MM.1S (cell line): ENCODE results near the gene OR56A3.

Experiments used
- DNase-seq: peaks from one replicate; pipeline ENCODE4 v3.0.0-alpha.2; 2015
- H2AFZ ChIP-seq: fragments of 300-600 bp; sonication (generic); 2 replicates; pipeline ENCODE4 v1.6.0; 2016; ENCODE audit warnings: antibody characterized with exemption, low read length
- H3F3A ChIP-seq: fragments of 300-600 bp; sonication (generic); 2 replicates; pipeline ENCODE4 v1.6.1; 2016; ENCODE audit warnings: mild to moderate bottlenecking, antibody characterized with exemption, low read length, moderate library complexity, mixed read lengths; ENCODE audit not compliant: insufficient read depth
- H3K27ac ChIP-seq: fragments of 300-600 bp; sonication (generic); 2 replicates; pipeline ENCODE4 v1.5.1; 2016; ENCODE audit warnings: mild to moderate bottlenecking, low read length
- H3K27me3 ChIP-seq: fragments of 300-600 bp; sonication (generic); replicated peaks from 2 replicates; pipeline ENCODE4 v1.6.0; 2016; ENCODE audit warnings: low read length; ENCODE audit not compliant: insufficient read depth
- H3K36me3 ChIP-seq: fragments of 300-600 bp; sonication (generic); replicated peaks from 2 replicates; pipeline ENCODE4 v1.6.1; 2016; ENCODE audit warnings: mild to moderate bottlenecking, low read length, mixed read lengths; ENCODE audit not compliant: insufficient read depth
- H3K4me1 ChIP-seq: fragments of 300-600 bp; sonication (generic); 2 replicates; pipeline ENCODE4 v1.6.1; 2016; ENCODE audit warnings: low read length, mixed read lengths
- H3K4me2 ChIP-seq: fragments of 300-600 bp; sonication (generic); 2 replicates; pipeline ENCODE4 v1.6.0; 2016; ENCODE audit warnings: low read depth, low read length
- H3K4me3 ChIP-seq: fragments of 300-600 bp; sonication (generic); 2 replicates; pipeline ENCODE4 v1.5.1; 2016; ENCODE audit warnings: low read length, mixed read lengths
- H3K79me2 ChIP-seq: fragments of 300-600 bp; sonication (generic); 2 replicates; pipeline ENCODE4 v1.6.1; 2016; ENCODE audit warnings: mixed run types, low read length, mixed read lengths
- H3K9ac ChIP-seq: fragments of 300-600 bp; sonication (generic); 2 replicates; pipeline ENCODE4 v1.6.1; 2016; ENCODE audit warnings: low read length, mixed read lengths
- H3K9me2 ChIP-seq: fragments of 300-600 bp; sonication (generic); replicated peaks from 2 replicates; pipeline ENCODE4 v1.6.1; 2016; ENCODE audit warnings: mild to moderate bottlenecking, low read length, mixed read lengths; ENCODE audit not compliant: insufficient read depth
- H3K9me3 ChIP-seq: fragments of 300-600 bp; sonication (generic); replicated peaks from 2 replicates; pipeline ENCODE4 v1.6.1; 2016; ENCODE audit warnings: mild to moderate bottlenecking, low read length, mixed read lengths; ENCODE audit not compliant: insufficient read depth
- H4K20me1 ChIP-seq: fragments of 300-600 bp; sonication (generic); 2 replicates; pipeline ENCODE4 v1.6.1; 2016; ENCODE audit warnings: mild to moderate bottlenecking, low read length, moderate library complexity, mixed read lengths; ENCODE audit not compliant: insufficient read depth
- EZH2 ChIP-seq: fragments of 300-600 bp; sonication (generic); optimal IDR thresholded peaks from 2 replicates; pipeline ENCODE3; 2017; ENCODE audit warnings: low read depth, mild to moderate bottlenecking, antibody characterized with exemption, low read length, mixed read lengths
- EZH2phosphoT487 ChIP-seq: fragments of 300-600 bp; sonication (generic); IDR thresholded peaks from 2 replicates; pipeline ENCODE4 v1.6.1; 2018; ENCODE audit warnings: antibody characterized with exemption, low read length
- TF ChIP-seq, protein P1 (sequence below): fragments of 300-600 bp; sonication (generic); IDR thresholded peaks from 2 replicates; pipeline ENCODE4 v1.5.1; 2016; ENCODE audit warnings: antibody characterized with exemption, low read length, mixed read lengths

The OR56A3 gene

DNA sequence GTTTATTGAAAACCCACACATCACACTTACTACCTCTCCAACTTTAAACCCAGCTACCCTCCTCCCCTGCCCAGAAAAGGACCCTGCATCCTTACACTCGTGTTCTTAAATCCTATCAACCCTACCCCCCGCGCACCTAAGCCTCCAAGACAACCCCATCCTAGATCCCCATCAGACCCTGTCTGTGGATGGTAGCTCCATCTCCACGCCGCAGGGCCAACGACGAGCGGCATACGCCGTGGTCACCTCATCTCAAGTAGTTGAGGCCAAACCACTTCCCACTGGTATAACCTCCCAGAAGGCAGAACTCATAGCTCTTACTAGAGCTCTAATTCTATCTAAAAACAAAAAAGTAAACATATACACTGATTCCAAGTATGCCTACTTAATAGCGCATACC is 9.4 kb upstream of the OR56A3 start:
- H4K20me1 ChIP-seq = no peaks in the 10 kb centered on the region
- no peaks in the 10 kb centered on the region for H3K79me2 ChIP-seq
- H3K4me1 ChIP-seq = no peaks in the 10 kb centered on the region
- H3K9me2 ChIP-seq = no peaks in the 10 kb centered on the region
- no peak overlapping the region for H3K4me2 ChIP-seq
- H3K36me3 ChIP-seq = no peaks in the 10 kb centered on the region
- no peak overlapping the region for H2AFZ ChIP-seq
- no peaks in the 10 kb centered on the region for H3K9me3 ChIP-seq
- no peak overlapping the region for H3K4me3 ChIP-seq
- no peaks in the 10 kb centered on the region for H3F3A ChIP-seq
- no peak for DNase-seq
- H3K27me3 ChIP-seq = no peaks in the 10 kb centered on the region
- H3K9ac ChIP-seq = no peak overlapping the region
- TF ChIP-seq, protein P1, sequence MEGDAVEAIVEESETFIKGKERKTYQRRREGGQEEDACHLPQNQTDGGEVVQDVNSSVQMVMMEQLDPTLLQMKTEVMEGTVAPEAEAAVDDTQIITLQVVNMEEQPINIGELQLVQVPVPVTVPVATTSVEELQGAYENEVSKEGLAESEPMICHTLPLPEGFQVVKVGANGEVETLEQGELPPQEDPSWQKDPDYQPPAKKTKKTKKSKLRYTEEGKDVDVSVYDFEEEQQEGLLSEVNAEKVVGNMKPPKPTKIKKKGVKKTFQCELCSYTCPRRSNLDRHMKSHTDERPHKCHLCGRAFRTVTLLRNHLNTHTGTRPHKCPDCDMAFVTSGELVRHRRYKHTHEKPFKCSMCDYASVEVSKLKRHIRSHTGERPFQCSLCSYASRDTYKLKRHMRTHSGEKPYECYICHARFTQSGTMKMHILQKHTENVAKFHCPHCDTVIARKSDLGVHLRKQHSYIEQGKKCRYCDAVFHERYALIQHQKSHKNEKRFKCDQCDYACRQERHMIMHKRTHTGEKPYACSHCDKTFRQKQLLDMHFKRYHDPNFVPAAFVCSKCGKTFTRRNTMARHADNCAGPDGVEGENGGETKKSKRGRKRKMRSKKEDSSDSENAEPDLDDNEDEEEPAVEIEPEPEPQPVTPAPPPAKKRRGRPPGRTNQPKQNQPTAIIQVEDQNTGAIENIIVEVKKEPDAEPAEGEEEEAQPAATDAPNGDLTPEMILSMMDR = no peak
- TF ChIP-seq EZH2phosphoT487 = no peak
- no peak for TF ChIP-seq EZH2
- H3K27ac ChIP-seq = no peak overlapping the region

DNA sequence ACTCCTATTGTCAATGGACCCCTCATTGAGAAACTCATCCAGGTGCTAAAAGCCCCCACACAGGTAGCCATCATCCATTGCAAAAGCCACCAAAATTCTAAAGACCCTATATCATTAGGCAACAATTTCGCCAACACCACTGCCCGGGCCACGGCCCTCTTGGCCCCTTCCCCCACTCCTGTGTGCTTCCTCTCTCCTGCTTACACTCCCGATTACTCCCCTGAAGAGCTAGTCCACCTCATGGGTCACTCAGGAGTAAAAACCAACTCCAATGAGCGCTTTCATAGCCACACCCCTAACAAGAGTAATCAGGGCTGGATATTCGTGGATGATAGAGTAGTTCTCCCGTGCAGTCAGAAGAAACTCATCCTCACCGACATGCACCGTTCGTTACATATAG is 8.9 kb upstream of the OR56A3 start:
- DNase-seq = no peak
- TF ChIP-seq EZH2 (no peak), EZH2phosphoT487 (no peak)
- TF ChIP-seq, protein P1 = no peak
- no peaks in the 10 kb centered on the region for H3F3A ChIP-seq

DNA sequence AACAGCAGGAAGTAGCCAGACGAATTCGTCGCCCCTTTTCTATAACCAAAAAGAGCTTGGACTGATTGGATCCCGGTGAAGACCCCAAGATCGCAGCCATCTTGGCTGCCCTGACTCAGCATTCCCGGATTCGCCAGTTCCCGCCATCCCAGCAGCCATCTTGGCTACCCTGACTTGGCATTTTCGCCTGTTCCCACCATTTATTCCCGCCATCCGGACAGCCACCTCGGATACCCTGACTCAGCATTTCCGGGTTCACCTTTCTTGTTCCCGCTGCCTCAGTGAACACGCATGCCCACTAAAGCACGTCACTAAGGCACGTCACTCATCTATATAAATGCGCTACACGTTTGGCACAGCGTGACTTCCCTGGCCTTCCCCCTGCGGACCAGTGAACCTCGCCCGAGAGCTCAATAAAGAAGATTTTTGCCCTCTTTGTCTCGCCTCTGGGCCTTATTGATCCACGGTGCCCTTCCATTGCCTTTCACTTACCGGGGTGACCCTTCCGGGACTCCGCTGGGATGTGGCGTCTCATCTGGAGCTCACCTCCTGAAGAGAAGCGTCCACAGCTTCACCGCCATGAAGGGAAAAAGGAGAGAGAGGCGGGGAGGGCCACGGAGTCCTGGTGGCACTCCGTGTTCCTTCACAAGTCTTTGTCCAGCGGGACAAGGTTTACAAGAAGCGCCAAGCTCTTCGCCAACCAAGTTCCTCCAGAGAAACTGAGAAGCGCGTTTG is 4.0 kb upstream of the OR56A3 start:
- DNase-seq = no peak
- Histone ChIP-seq H4K20me1 (no peaks in the 10 kb centered on the region), H2AFZ (no peak overlapping the region), H3K79me2 (no peaks in the 10 kb centered on the region), H3K9me2 (no peaks in the 10 kb centered on the region), H3K27me3 (no peaks in the 10 kb centered on the region), H3K9ac (no peak overlapping the region), H3K27ac (no peak overlapping the region), H3K9me3 (no peaks in the 10 kb centered on the region), H3K36me3 (no peaks in the 10 kb centered on the region), H3K4me3 (no peak overlapping the region), H3F3A (no peaks in the 10 kb centered on the region), H3K4me1 (no peaks in the 10 kb centered on the region), H3K4me2 (no peak overlapping the region)
- TF ChIP-seq EZH2 = no peak
- no peak for TF ChIP-seq EZH2phosphoT487
- TF ChIP-seq, protein P1 = no peak

More for the DNA sequence above, 8.9 kb upstream of the OR56A3 start:
- Histone ChIP-seq H4K20me1 (no peaks in the 10 kb centered on the region), H3K9me3 (no peaks in the 10 kb centered on the region), H3K4me1 (no peaks in the 10 kb centered on the region), H3K79me2 (no peaks in the 10 kb centered on the region), H3K9ac (no peak overlapping the region), H3K4me2 (no peak overlapping the region), H2AFZ (no peak overlapping the region), H3K4me3 (no peak overlapping the region), H3K36me3 (no peaks in the 10 kb centered on the region), H3K9me2 (no peaks in the 10 kb centered on the region), H3K27me3 (no peaks in the 10 kb centered on the region), H3K27ac (no peak overlapping the region)
